Fibroblast of gingiva (primary cell): ENCODE measurements around the gene DMC1.

ENCODE experiments used
- DNase-seq: peaks from one replicate; pipeline ENCODE4 v3.0.0-alpha.2; 2011; ENCODE audit warnings: low read depth

The DMC1 gene

GRCh38 chr22:38469306-38469781 is 100.6 kb downstream of the DMC1 start:
- DNase-seq = no peak
